Stimulated activated CD4-positive, alpha-beta T cell treated with anti-CD3 and anti-CD28 coated beads, TNF-alpha, amount 100 ng/mL, for 48 hours (primary cell): ENCODE results near the gene STX3.
"Not testable (repeated sequence)": the region's sequence is repeated elsewhere in the genome, so short reads cannot be mapped to it uniquely, and the experiment has no call there.

Source experiments
- DNase-seq, 3 donors: peaks; one replicate each; pipeline ENCODE4 v3.0.0-alpha.2; 2020; ENCODE audit warnings: low read depth in 3 of 3

STX3 gene

GRCh38 chr11:59842316-59842715, 87.1 kb downstream of the STX3 start:
- no peak for DNase-seq

- no peak for DNase-seq
Observed at GRCh38 chr11:59845399-59845798, 90.2 kb downstream of the STX3 start, which contains the start of gene CBLIF. CBLIF (minus strand) TSS chr11:59845499; CDS start chr11:59845453, 46 bp downstream.

GRCh38 chr11:59846556-59846955, 91.4 kb downstream of the STX3 start:
- no peak for DNase-seq

GRCh38 chr11:59847626-59848025, 92.5 kb downstream of the STX3 start:
- DNase-seq: no peak

DNA sequence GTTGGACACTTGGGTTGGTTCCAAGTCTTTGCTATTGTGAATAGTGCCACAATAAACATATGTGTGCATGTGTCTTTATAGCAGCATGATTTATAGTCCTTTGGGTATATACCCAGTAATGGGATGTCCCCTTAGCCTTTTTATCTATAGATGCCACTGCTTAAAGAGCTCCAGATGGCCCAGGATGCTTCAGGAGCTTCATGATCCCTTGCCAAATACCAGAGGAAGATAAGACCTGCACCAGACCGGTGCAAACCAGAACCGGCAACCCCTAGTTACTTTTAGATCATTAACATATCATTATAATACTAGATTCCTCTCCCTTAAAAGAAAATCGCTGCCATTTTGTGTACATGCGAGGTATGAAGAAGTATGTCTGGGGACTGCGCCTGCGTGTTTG, 93.3 kb downstream of the STX3 start:
- not testable (repeated sequence) for DNase-seq

DNA sequence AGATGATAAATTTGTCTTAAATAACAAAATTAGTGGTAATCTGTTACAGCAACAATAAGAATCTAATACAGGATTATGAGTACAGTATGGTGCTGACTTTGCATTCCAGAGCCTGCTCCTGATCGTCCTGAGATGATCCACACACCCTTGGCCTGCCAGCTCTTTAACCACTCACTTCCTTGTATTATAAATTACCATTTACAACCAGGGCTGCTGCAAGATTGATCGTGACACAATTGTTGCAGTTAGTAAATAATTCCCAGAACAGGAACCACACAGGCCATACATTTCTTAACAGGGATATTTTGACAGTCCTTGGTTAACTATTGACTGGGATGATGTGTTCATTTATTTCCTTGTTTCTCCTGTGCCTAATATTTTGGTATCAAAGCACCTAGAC, 94.0 kb downstream of the STX3 start:
- DNase-seq: no peak

DNA sequence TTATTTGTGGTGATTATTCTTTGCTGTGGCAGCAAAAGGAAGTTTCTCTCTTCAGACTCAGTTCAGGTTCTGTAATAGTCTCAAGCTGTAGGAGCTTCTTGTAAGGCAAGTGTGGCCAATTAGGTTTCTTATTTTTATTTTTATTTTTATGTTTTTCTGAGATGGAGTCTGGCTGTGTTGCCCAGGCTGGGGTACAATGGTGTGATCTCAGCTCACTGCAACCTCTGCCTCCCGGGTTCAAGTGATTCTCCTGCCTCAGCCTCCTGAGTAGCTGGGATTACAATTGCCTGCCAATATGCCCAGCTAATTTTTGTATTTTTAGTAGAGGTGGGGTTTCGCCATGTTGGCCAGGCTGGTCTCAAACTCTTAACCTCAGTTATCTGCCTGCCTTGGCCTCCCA, 94.4 kb downstream of the STX3 start:
- not testable (repeated sequence) for DNase-seq

DNA sequence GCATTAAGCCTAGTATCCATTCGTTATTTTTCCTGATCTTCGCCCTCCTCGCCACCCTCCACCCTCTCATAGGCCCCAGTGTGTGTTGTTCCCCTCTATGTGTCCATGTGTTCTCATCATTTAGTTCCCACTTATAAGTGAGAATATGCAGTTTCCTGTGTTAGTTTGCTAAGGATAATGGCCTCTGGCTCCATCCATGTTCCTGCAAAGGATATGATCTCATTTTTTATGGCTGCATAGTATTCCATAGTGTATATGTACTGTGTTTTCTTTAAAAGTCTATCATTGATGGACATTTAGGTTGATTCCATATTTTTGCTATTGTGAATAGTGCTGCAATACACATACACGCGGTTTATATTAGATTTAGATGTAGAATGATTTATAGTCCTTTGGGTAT, 96.2 kb downstream of the STX3 start:
- DNase-seq: not testable (repeated sequence)

DNA sequence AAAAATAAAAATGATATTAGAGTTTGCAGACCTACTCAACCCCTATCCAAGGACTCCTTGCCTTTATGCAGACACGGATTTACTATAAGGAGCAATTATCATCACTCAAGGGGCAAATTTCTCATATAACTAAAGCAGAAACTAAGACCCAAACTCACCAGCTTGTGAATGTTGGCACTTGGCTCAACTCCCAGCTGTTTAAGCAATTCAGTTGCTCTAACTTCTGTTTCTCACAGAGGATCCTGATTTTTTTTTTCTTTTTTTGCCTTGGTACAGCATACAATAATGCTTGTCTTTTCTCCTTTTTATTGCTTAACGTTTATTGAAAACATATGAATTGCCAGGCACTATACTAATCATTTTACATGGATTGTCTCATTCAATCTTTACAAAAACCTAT, 99.7 kb downstream of the STX3 start:
- no peak for DNase-seq
